ENCODE data around the gene NFIX. TPM values are rescaled to one million over a fixed set of nuclear protein-coding genes. Genes with fewer than 3 reads are reported as not detected.

The NFIX gene
- total RNA-seq, 1 donor = 114 TPM

DNA sequence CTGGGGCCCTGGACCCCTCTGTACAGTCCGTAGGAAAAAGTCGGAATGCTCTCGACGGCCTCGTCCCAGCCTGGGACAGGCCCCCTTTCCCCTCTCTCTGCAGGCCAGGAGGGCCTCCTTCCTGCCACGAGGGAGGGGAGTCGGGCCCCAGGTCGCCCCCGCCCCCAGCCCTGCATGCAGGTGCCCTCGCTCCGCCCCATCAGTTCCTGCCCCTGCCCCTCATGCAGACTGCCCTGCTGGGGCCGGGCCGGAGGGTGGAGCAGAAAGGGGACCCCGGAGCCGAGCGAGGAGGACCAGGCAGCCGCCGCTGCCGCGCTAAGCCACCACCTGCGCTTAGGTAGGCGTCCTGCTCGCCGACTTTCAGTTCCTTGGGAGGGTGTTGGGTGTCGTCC lies 100.1 kb downstream of the NFIX start:
- Histone ChIP-seq H3K27ac (ENCODE audit: low read depth, low read length) (no peak overlapping the region), H3K79me2 (ENCODE audit: insufficient read depth, low read length) (no peaks in the 10 kb centered on the region), H3K4me3 (ENCODE audit: insufficient read depth, low read length) (no peak overlapping the region), H3K36me3 (ENCODE audit: insufficient read depth, low read length) (peaks cover 20% of the 10 kb centered on the region), H3K4me1 (ENCODE audit: insufficient read depth, low read length) (peaks cover 22% of the 10 kb centered on the region), H4K20me1 (ENCODE audit: insufficient read depth, low read length) (peaks cover 20% of the 10 kb centered on the region), H3K27me3 (ENCODE audit: insufficient read depth, low read length) (no peaks in the 10 kb centered on the region), H3K4me2 (ENCODE audit: insufficient read depth, low read length) (no peak overlapping the region), H2AFZ (ENCODE audit: low read length) (no peak overlapping the region), H3K9me3 (ENCODE audit: low read depth, low read length) (no peaks in the 10 kb centered on the region)
- TF ChIP-seq, protein P1, sequence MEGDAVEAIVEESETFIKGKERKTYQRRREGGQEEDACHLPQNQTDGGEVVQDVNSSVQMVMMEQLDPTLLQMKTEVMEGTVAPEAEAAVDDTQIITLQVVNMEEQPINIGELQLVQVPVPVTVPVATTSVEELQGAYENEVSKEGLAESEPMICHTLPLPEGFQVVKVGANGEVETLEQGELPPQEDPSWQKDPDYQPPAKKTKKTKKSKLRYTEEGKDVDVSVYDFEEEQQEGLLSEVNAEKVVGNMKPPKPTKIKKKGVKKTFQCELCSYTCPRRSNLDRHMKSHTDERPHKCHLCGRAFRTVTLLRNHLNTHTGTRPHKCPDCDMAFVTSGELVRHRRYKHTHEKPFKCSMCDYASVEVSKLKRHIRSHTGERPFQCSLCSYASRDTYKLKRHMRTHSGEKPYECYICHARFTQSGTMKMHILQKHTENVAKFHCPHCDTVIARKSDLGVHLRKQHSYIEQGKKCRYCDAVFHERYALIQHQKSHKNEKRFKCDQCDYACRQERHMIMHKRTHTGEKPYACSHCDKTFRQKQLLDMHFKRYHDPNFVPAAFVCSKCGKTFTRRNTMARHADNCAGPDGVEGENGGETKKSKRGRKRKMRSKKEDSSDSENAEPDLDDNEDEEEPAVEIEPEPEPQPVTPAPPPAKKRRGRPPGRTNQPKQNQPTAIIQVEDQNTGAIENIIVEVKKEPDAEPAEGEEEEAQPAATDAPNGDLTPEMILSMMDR (IDR thresholded peaks at IDR 0.05; ENCODE audit: extremely low read depth, low read depth, low read length) = no peak
- no peak for DNase-seq (ENCODE audit: insufficient read length, low spot score, missing footprints)

- H3K9me3 ChIP-seq (ENCODE audit: low read depth, low read length) = no peaks in the 10 kb centered on the region
- H3K27ac ChIP-seq (ENCODE audit: low read depth, low read length) = no peak overlapping the region
- no peaks in the 10 kb centered on the region for H3K27me3 ChIP-seq (ENCODE audit: insufficient read depth, low read length)
- TF ChIP-seq, protein P1 (IDR thresholded peaks at IDR 0.05; ENCODE audit: extremely low read depth, low read depth, low read length) = no peak
- H2AFZ ChIP-seq (ENCODE audit: low read length) = no peak overlapping the region
- H3K4me2 ChIP-seq (ENCODE audit: insufficient read depth, low read length) = no peak overlapping the region
- H4K20me1 ChIP-seq (ENCODE audit: insufficient read depth, low read length) = peaks cover 21% of the 10 kb centered on the region
- peak; percentile 88 for DNase-seq (ENCODE audit: insufficient read length, low spot score, missing footprints)
- no peaks in the 10 kb centered on the region for H3K79me2 ChIP-seq (ENCODE audit: insufficient read depth, low read length)
- peaks cover 14% of the 10 kb centered on the region for H3K4me1 ChIP-seq (ENCODE audit: insufficient read depth, low read length)
- no peak overlapping the region for H3K4me3 ChIP-seq (ENCODE audit: insufficient read depth, low read length)
- H3K36me3 ChIP-seq (ENCODE audit: insufficient read depth, low read length) = peaks cover 16% of the 10 kb centered on the region
Measured at GRCh38 chr19:13095934-13096927, 101.0 kb downstream of the NFIX start.

- Histone ChIP-seq H3K4me3 (ENCODE audit: insufficient read depth, low read length) (no peak overlapping the region), H3K27me3 (ENCODE audit: insufficient read depth, low read length) (no peaks in the 10 kb centered on the region), H3K4me2 (ENCODE audit: insufficient read depth, low read length) (no peak overlapping the region), H4K20me1 (ENCODE audit: insufficient read depth, low read length) (peaks cover 21% of the 10 kb centered on the region), H3K79me2 (ENCODE audit: insufficient read depth, low read length) (no peaks in the 10 kb centered on the region), H3K4me1 (ENCODE audit: insufficient read depth, low read length) (peaks cover 6% of the 10 kb centered on the region), H3K27ac (ENCODE audit: low read depth, low read length) (no peak overlapping the region), H3K36me3 (ENCODE audit: insufficient read depth, low read length) (peaks cover 16% of the 10 kb centered on the region), H2AFZ (ENCODE audit: low read length) (no peak overlapping the region), H3K9me3 (ENCODE audit: low read depth, low read length) (no peaks in the 10 kb centered on the region)
- TF ChIP-seq, protein P1 (IDR thresholded peaks at IDR 0.05; ENCODE audit: extremely low read depth, low read depth, low read length) = no peak
- DNase-seq (ENCODE audit: insufficient read length, low spot score, missing footprints) = peak; percentile 78
Measured at GRCh38 chr19:13097033-13097462, 101.8 kb downstream of the NFIX start.
